T-helper 2 cell treated with Interferon-gamma antibody and Interleukin-4, amounts not matched to agents 100 ng/mL and 5 ng/mL, for 36 hours (primary cell): ENCODE measurements around the gene OOSP4A. TPM values are rescaled to one million over a fixed set of nuclear protein-coding genes. Genes with fewer than 3 reads are reported as not detected.
"Not testable (repeated sequence)": the region's sequence is repeated elsewhere in the genome, so short reads cannot be mapped to it uniquely, and the experiment has no call there.

Source experiments
- intact Hi-C: fragments of 100-400 bp; cut with micrococcal nuclease; formaldehyde crosslinking; loops from one replicate; pipeline ENCODE4 v1.15.1; 2023
- total RNA-seq: library from RNA; stranded (reverse); gene quantifications from 2 replicates; pipeline ENCODE4 v1.2.3, GENCODE V29; 2022

The OOSP4A gene
- total RNA-seq, 1 donor from 2014 or later: not detected

- intact Hi-C loops: no loop called here
Observed at GRCh38 chr11:59973097-59973496, 9.3 kb downstream of the OOSP4A start.

- intact Hi-C loops: no loop called here
Observed at GRCh38 chr11:59981106-59981770, 17.4 kb downstream of the OOSP4A start.

- intact Hi-C loops: not testable (repeated sequence)
Observed at GRCh38 chr11:59982037-59982436, 18.2 kb downstream of the OOSP4A start.

- intact Hi-C loops: no loop called here
Observed at GRCh38 chr11:59983212-59983611, 19.4 kb downstream of the OOSP4A start.

GRCh38 chr11:59984368-59984767 lies 20.5 kb downstream of the OOSP4A start:
- intact Hi-C loops: no loop called here

- intact Hi-C loops: no loop called here
Observed at GRCh38 chr11:59990421-59990820, 26.6 kb downstream of the OOSP4A start.

GRCh38 chr11:59992425-59992824 lies 28.6 kb downstream of the OOSP4A start:
- intact Hi-C loops: no loop called here

- intact Hi-C loops: no loop called here
Observed at GRCh38 chr11:59997800-59998199, 34.0 kb downstream of the OOSP4A start.

- intact Hi-C loops: no loop called here
Observed at GRCh38 chr11:59999691-60000090, 35.9 kb downstream of the OOSP4A start.

- intact Hi-C loops: no loop called here
Observed at GRCh38 chr11:60003729-60004128, 39.9 kb downstream of the OOSP4A start.

- intact Hi-C loops: no loop called here
Observed at GRCh38 chr11:60005360-60005759, 41.5 kb downstream of the OOSP4A start.

GRCh38 chr11:60016881-60017280 lies 53.0 kb downstream of the OOSP4A start, which contains the start of gene OOSP4B:
Gene OOSP4B (plus strand): TSS chr11:60017181.
- intact Hi-C loops: no loop called here

- intact Hi-C loops: no loop called here
Observed at GRCh38 chr11:60018058-60018457, 54.2 kb downstream of the OOSP4A start.

Other genes with a start within 250 kb of the OOSP4A start
- 40.3 and 41.0 TPM in 2 replicates for gene STX3, start 208.7 kb upstream of the OOSP4A start, total RNA-seq
- 81.3 and 81.8 TPM in 2 replicates for gene MRPL16, start 153.3 kb upstream of the OOSP4A start, total RNA-seq
- not detected in 2 replicates for gene CBLIF, start 118.5 kb upstream of the OOSP4A start, total RNA-seq
- gene TCN1, start 97.5 kb upstream of the OOSP4A start, total RNA-seq: not detected in 2 replicates
- gene OOSP3, start 85.3 kb upstream of the OOSP4A start, total RNA-seq: not detected in 2 replicates
- gene OOSP1, start 25.6 kb upstream of the OOSP4A start, total RNA-seq: not detected in 2 replicates
- not detected in 2 replicates for gene OOSP4B, start 53.1 kb downstream of the OOSP4A start, total RNA-seq
- gene OOSP2, start 76.4 kb downstream of the OOSP4A start, total RNA-seq: not detected in 2 replicates
- gene MS4A3, start 92.6 kb downstream of the OOSP4A start, total RNA-seq: not detected in 2 replicates
- not detected in 2 replicates for gene MS4A2, start 124.6 kb downstream of the OOSP4A start, total RNA-seq
- gene MS4A6A, start 219.1 kb downstream of the OOSP4A start, total RNA-seq: not detected in 2 replicates